ENCODE results near the gene FAM216B.

DNA sequence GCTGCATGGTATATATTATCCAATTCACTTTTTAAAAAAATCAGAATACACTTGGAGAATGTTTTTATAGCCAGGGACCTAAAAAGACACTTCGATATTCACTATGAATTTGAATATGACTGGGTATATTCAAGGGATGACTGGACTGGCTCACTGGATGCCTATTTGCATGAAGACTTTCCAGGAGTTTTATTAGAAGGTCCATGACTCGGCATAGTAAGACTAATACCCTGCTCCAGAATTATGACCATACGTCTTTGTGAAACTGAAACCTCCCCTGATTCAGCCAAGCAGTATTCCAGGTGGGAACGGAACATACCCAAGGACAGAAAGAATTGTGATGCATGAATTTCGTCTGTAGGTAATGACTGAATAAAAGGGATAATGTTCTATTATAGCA is 3.9 kb upstream of the FAM216B start:
- TF ChIP-seq CTCF (conservative IDR thresholded peaks at IDR 0.05 in 1 of 2, IDR thresholded peaks at IDR 0.05 in 1 of 2; ENCODE audit: low read depth in 1 of 2, low read length in 2 of 2) (no peak), EZH2 (IDR thresholded peaks at IDR 0.05; ENCODE audit: low read length, missing control alignments) (no peak)

All from fibroblast of lung (primary cell).